SK-N-SH (cell line): ENCODE data around the gene ATE1. TPM values are rescaled to one million over a fixed set of nuclear protein-coding genes. Genes with fewer than 3 reads are reported as not detected.
A peak's percentile ranks its signal among the peaks of the same experiment; 100 is the strongest.

Experiments
- CTCF ChIA-PET: fragments of 300-600, 350-600 bp; formaldehyde crosslinking; extraction: SDS; loops from one replicate; lab custom pipeline; 2021; lab: Yijun Ruan, JAX
- POLR2A ChIA-PET: fragments of 350-600 bp; sonication (Branson Sonifier 250); formaldehyde crosslinking; extraction: SDS; loops from one replicate; lab custom pipeline; 2020; ENCODE audit warnings: antibody characterized with exemption, inconsistent platforms; lab: Yijun Ruan, JAX
- DNase-seq: peaks from one replicate; pipeline ENCODE4 v3.0.0; 2012
- H2AFZ ChIP-seq: fragments of 200-600 bp; sonication (generic); 2 replicates; pipeline ENCODE4 v1.8.1; 2016; ENCODE audit warnings: antibody characterized with exemption, mild to moderate bottlenecking, low read depth
- H3F3A ChIP-seq: fragments of 200-600 bp; sonication (generic); replicated peaks from 2 replicates; pipeline ENCODE3; 2016; ENCODE audit warnings: antibody characterized with exemption, mild to moderate bottlenecking; ENCODE audit not compliant: insufficient read depth
- H3K27ac ChIP-seq, 2 experiments: fragments of 200-500 bp in 1 of 2; fragments of 200-600 bp in 1 of 2; sonication (Bioruptor generic) in 1 of 2; sonication (generic), shearing (Covaris generic) in 1 of 2; 2 replicates each; pipeline versions ENCODE4 v1.5.1 to v1.6.1; 2014 to 2016; ENCODE audit warnings: low read depth in 2 of 2, inconsistent platforms in 1 of 2, low read length in 1 of 2, mild to moderate bottlenecking in 1 of 2, mixed read lengths in 1 of 2
- H3K27me3 ChIP-seq: fragments of 200-600 bp; sonication (generic), shearing (Covaris generic); 2 replicates; pipeline ENCODE4 v1.6.1; 2016; ENCODE audit warnings: mixed run types; ENCODE audit not compliant: insufficient read depth
- H3K36me3 ChIP-seq, 2 experiments: fragments of 200-500 bp in 1 of 2; fragments of 200-600 bp in 1 of 2; sonication (Bioruptor generic) in 1 of 2; sonication (generic) in 1 of 2; replicated peaks in 1 of 2; 2 replicates each; pipeline versions ENCODE3 to v1.5.1; 2014 to 2016; ENCODE audit warnings: low read length in 1 of 2, mild to moderate bottlenecking in 1 of 2; ENCODE audit not compliant: insufficient read depth in 2 of 2, control insufficient read depth in 1 of 2
- H3K4me1 ChIP-seq, 2 experiments: fragments of 200-500 bp in 1 of 2; fragments of 200-600 bp in 1 of 2; sonication (Bioruptor generic) in 1 of 2; sonication (generic), shearing (Covaris generic) in 1 of 2; 2 replicates each; pipeline versions ENCODE4 v1.5.1 to v1.6.1; 2014 to 2016; ENCODE audit warnings: low read depth in 1 of 2, low read length in 1 of 2, mixed run types in 1 of 2; ENCODE audit not compliant: insufficient read depth in 2 of 2, control insufficient read depth in 1 of 2
- H3K4me2 ChIP-seq: fragments of 200-600 bp; sonication (generic), shearing (Covaris generic); 2 replicates; pipeline ENCODE4 v1.6.1; 2017; ENCODE audit warnings: mixed run types
- H3K4me3 ChIP-seq, 2 experiments: fragments of 200-500 bp in 1 of 2; fragments of 200-600 bp in 1 of 2; sonication (Bioruptor generic) in 1 of 2; sonication (generic), shearing (Covaris generic) in 1 of 2; 2 replicates each; pipeline versions ENCODE4 v1.5.1 to v1.8.1; 2014 to 2016; ENCODE audit warnings: low read depth in 2 of 2, inconsistent platforms in 1 of 2, low read length in 1 of 2, mild to moderate bottlenecking in 1 of 2, mixed read lengths in 1 of 2, moderate library complexity in 1 of 2
- H3K79me2 ChIP-seq: fragments of 200-600 bp; sonication (generic); 2 replicates; pipeline ENCODE4 v1.8.1; 2017; ENCODE audit warnings: mild to moderate bottlenecking; ENCODE audit not compliant: insufficient read depth
- H3K9ac ChIP-seq: fragments of 200-600 bp; sonication (generic); 2 replicates; pipeline ENCODE4 v1.6.1; 2017; ENCODE audit warnings: mixed run types
- H3K9me2 ChIP-seq: fragments of 200-600 bp; sonication (generic); 2 replicates; pipeline ENCODE4 v1.6.1; 2017; ENCODE audit warnings: mixed run types
- H3K9me3 ChIP-seq: fragments of 200-600 bp; sonication (generic); 2 replicates; pipeline ENCODE4 v1.6.1; 2017; ENCODE audit warnings: mixed run types, mild to moderate bottlenecking, moderate library complexity
- H4K20me1 ChIP-seq: fragments of 200-600 bp; sonication (generic); 2 replicates; pipeline ENCODE4 v1.6.1; 2017; ENCODE audit warnings: mild to moderate bottlenecking, mixed run types; ENCODE audit not compliant: insufficient read depth
- EP300 ChIP-seq, 2 experiments: IDR thresholded peaks; 2 replicates each; pipeline versions ENCODE4 v1.4.0 to v1.6.1; 2012; ENCODE audit warnings: borderline replicate concordance in 1 of 2, low read depth in 1 of 2, low read length in 1 of 2
- EZH2phosphoT487 ChIP-seq: fragments of 200-600 bp; sonication (generic); IDR thresholded peaks from 2 replicates; pipeline ENCODE4 v1.6.1; 2017; ENCODE audit warnings: low read depth, mixed run types, mild to moderate bottlenecking, antibody characterized with exemption, moderate library complexity, borderline replicate concordance
- FOSL2 ChIP-seq: IDR thresholded peaks from 2 replicates; pipeline ENCODE4 v1.4.0; 2012; ENCODE audit warnings: low read depth, mild to moderate bottlenecking, moderate library complexity, borderline replicate concordance
- GABPA ChIP-seq: IDR thresholded peaks from 2 replicates; pipeline ENCODE4 v1.4.0; 2012; ENCODE audit warnings: low read depth, mild to moderate bottlenecking
- IRF3 ChIP-seq: fragments of 150-350 bp; IDR thresholded peaks from 2 replicates; pipeline ENCODE4 v1.6.1; 2016; ENCODE audit warnings: mild to moderate bottlenecking, low read depth, low read length
- MEF2A ChIP-seq: IDR thresholded peaks from 2 replicates; pipeline ENCODE4 v1.4.0; 2012; ENCODE audit warnings: low read depth, borderline replicate concordance
- MXI1 ChIP-seq: IDR thresholded peaks from 2 replicates; pipeline ENCODE4 v1.6.1; 2012; ENCODE audit warnings: mild to moderate bottlenecking, low read depth, low read length, improper control_type of control experiment
- NFIC ChIP-seq: IDR thresholded peaks from 2 replicates; pipeline ENCODE4 v1.4.0; 2012; ENCODE audit warnings: borderline replicate concordance
- PBX3 ChIP-seq: IDR thresholded peaks from 2 replicates; pipeline ENCODE4; 2012
- POLR2AphosphoS5 ChIP-seq: IDR thresholded peaks from 2 replicates; pipeline ENCODE4 v1.6.1; 2012; ENCODE audit warnings: low read depth, low read length
- RAD21 ChIP-seq: IDR thresholded peaks from 2 replicates; pipeline ENCODE4 v1.6.1; 2012; ENCODE audit warnings: mild to moderate bottlenecking, low read length
- RCOR1 ChIP-seq: fragments of 150-350 bp; IDR thresholded peaks from 2 replicates; pipeline ENCODE4 v1.6.1; 2017; ENCODE audit warnings: antibody characterized with exemption, low read length
- RFX5 ChIP-seq: IDR thresholded peaks from 2 replicates; pipeline ENCODE4 v1.6.1; 2012; ENCODE audit warnings: mild to moderate bottlenecking, improper control_type of control experiment, low read length
- RXRA ChIP-seq: IDR thresholded peaks from 2 replicates; pipeline ENCODE4 v1.4.0; 2012; ENCODE audit warnings: low read depth, mild to moderate bottlenecking, borderline replicate concordance
- SIN3A ChIP-seq: IDR thresholded peaks from 2 replicates; pipeline ENCODE4 v1.6.1; 2012; ENCODE audit warnings: low read depth, mild to moderate bottlenecking, low read length, moderate library complexity, borderline replicate concordance
- TEAD4 ChIP-seq: IDR thresholded peaks from 2 replicates; pipeline ENCODE4 v1.4.0; 2012; ENCODE audit warnings: mild to moderate bottlenecking, borderline replicate concordance; ENCODE audit not compliant: insufficient read depth
- YY1 ChIP-seq: IDR thresholded peaks from 2 replicates; pipeline ENCODE4 v1.4.0; 2012; ENCODE audit warnings: low read depth, mild to moderate bottlenecking
- WGBS: methylation state at CpG from one replicate; pipeline ENCODE4 v1.1.6; 2017; ENCODE audit warnings: low lambda C conversion rate; 5-methylcytosine and 5-hydroxymethylcytosine counted together
- polyA plus RNA-seq, 3 experiments: library from polyadenylated mRNA; depleted of rRNA; stranded (reverse); fragments of >200 nt; gene quantifications; 2 replicates each; pipeline ENCODE4 v1.2.3, GENCODE V29; 2012
- TF ChIP-seq, protein P1 (sequence below): IDR thresholded peaks from 2 replicates; pipeline ENCODE4 v1.4.0; 2012; ENCODE audit warnings: low read depth, borderline replicate concordance
- TF ChIP-seq, protein P2 (sequence below): fragments of 150-350 bp; IDR thresholded peaks from 2 replicates; pipeline ENCODE4 v1.6.1; 2017; ENCODE audit warnings: antibody characterized with exemption, low read length, low read depth, borderline replicate concordance

The ATE1 gene
- polyA plus RNA-seq, 1 of the 3 experiments (the other 2 are of a cell fraction), result 6.3 TPM

DNA sequence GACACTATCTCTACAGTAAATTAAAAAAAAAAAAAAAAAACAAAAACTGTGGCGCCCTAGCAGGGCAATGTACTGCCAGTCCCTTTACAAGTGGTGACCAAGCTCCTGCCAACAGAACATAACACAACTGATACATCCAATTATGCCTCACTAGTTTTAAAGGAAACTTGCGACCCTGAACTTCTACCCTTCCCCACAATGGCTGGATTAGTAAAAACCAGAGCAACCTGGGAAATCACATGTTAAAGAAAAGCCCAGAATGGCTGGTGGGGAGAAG lies 16.5 kb downstream of the ATE1 start:
- H3K9me3 ChIP-seq, result no peaks in the 10 kb centered on the region

More for the DNA sequence above, 16.5 kb downstream of the ATE1 start:
- Histone ChIP-seq H3K27me3 (no peaks in the 10 kb centered on the region), H3K9ac (no peak overlapping the region), H3K4me2 (no peak overlapping the region), H3K36me3 (peaks cover 9 to 21% of the 10 kb centered on the region in 2 experiments)
- CTCF ChIA-PET, result interaction anchor here (1.0 to 3.0 kb wide), 2 partner anchors 11 kb away, joined by 4 to 20 read pairs; no protein-coding TSS in a partner anchor
- WGBS, result 95% methylated on average over 2 of the region's 2 CpGs
- no peak for DNase-seq
- TF ChIP-seq SIN3A, result no peak
- TF ChIP-seq MEF2A, result no peak
- no peak for TF ChIP-seq RCOR1
- TF ChIP-seq RXRA, result no peak
- TF ChIP-seq, protein P1, sequence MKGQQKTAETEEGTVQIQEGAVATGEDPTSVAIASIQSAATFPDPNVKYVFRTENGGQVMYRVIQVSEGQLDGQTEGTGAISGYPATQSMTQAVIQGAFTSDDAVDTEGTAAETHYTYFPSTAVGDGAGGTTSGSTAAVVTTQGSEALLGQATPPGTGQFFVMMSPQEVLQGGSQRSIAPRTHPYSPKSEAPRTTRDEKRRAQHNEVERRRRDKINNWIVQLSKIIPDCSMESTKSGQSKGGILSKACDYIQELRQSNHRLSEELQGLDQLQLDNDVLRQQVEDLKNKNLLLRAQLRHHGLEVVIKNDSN, result no peak
- TF ChIP-seq POLR2AphosphoS5, result no peak
- TF ChIP-seq IRF3, result no peak
- no peak for TF ChIP-seq RAD21
- TF ChIP-seq PBX3, result no peak
- TF ChIP-seq, protein P2, sequence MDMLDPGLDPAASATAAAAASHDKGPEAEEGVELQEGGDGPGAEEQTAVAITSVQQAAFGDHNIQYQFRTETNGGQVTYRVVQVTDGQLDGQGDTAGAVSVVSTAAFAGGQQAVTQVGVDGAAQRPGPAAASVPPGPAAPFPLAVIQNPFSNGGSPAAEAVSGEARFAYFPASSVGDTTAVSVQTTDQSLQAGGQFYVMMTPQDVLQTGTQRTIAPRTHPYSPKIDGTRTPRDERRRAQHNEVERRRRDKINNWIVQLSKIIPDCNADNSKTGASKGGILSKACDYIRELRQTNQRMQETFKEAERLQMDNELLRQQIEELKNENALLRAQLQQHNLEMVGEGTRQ, result no peak
- TF ChIP-seq TEAD4, result no peak
- TF ChIP-seq EP300 (IDR thresholded peaks at IDR 0.05; ENCODE audit: borderline replicate concordance in 1 of 2, low read depth in 1 of 2, low read length in 1 of 2), result no peak
- no peak for TF ChIP-seq FOSL2
- no peak for TF ChIP-seq YY1
- no peak for TF ChIP-seq NFIC
- no peak for TF ChIP-seq GABPA
- TF ChIP-seq EZH2phosphoT487, result no peak
- TF ChIP-seq RFX5, result no peak
- no peak for TF ChIP-seq MXI1
- TF ChIP-seq, all 33 proteins: peak for 0
- Histone ChIP-seq H3K79me2 (peaks cover 4% of the 10 kb centered on the region), H3K4me3 (no peak overlapping the region), H4K20me1 (no peaks in the 10 kb centered on the region), H3F3A (no peaks in the 10 kb centered on the region), H2AFZ (no peak overlapping the region), H3K9me2 (0 out of 2 replicates have a peak, but pooled peaks cover 3% of the 10 kb centered on the region), H3K27ac (peak overlapping the region in 1 of 2 experiments; percentile 14; a peak in 1 of 4 replicates), H3K4me1 (no peaks in the 10 kb centered on the region)
- POLR2A ChIA-PET, result interaction anchor here (1.2 kb wide), 1 partner anchor 16 kb away, joined by 3 read pairs; no protein-coding TSS in a partner anchor
